Measurements from ENCODE around the gene TMEM266. TPM values are rescaled to one million over a fixed set of nuclear protein-coding genes. Genes with fewer than 3 reads are reported as not detected.
A peak's percentile ranks its signal among the peaks of the same experiment; 100 is the strongest.
"Not testable (repeated sequence)": the region's sequence is repeated elsewhere in the genome, so short reads cannot be mapped to it uniquely, and the experiment has no call there.

TMEM266 gene, protein sequence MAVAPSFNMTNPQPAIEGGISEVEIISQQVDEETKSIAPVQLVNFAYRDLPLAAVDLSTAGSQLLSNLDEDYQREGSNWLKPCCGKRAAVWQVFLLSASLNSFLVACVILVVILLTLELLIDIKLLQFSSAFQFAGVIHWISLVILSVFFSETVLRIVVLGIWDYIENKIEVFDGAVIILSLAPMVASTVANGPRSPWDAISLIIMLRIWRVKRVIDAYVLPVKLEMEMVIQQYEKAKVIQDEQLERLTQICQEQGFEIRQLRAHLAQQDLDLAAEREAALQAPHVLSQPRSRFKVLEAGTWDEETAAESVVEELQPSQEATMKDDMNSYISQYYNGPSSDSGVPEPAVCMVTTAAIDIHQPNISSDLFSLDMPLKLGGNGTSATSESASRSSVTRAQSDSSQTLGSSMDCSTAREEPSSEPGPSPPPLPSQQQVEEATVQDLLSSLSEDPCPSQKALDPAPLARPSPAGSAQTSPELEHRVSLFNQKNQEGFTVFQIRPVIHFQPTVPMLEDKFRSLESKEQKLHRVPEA
- not detected in 2 replicates for total RNA-seq

DNA sequence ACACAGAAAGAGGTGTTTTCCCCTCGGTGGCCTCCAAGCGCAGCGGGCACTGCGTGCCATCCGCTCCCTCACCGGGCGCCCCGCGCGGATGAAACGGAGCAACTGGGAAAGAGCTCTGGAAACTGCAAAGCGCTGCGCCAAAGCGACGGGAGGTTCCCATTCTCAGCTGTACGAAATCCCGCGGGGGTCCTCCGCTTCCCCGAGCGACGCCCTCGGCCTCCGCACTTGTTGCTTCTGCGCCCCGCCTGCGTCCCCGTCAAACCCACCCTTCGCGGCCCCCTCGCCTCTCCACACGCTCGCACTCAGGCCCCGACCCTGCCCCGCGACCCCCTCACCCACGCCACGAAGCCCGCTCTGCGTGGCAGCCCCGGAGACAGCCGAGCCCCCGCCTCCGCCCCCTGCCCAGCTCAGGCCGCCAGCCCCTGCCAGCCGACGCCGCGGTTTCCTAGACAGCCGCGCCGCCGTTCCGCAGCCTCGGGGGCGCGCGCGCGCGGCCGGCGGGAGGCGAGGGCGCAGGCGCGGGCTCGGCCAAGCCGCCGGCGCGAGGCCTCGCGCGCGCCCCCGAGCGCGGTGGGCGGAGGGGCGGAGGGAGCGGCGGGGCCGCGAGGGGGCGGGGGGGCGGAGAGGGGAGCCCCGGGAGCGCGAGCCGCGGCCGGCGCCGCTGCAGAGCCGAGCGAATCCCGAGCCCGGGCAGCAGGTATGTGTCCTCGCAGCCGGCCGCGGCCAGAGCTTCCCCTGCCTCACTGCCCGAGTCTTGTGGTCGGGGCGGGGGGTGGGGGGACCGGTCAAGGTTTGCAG is at the start of gene TMEM266:
Gene TMEM266 (plus strand): TSS at position 666 of the 798 bp plus-strand sequence. CDS start 74,279 bp downstream, outside the sequence.
- peak; percentile 17 to 46 for DNase-seq (ENCODE audit: low read depth in 2 of 2)

DNA sequence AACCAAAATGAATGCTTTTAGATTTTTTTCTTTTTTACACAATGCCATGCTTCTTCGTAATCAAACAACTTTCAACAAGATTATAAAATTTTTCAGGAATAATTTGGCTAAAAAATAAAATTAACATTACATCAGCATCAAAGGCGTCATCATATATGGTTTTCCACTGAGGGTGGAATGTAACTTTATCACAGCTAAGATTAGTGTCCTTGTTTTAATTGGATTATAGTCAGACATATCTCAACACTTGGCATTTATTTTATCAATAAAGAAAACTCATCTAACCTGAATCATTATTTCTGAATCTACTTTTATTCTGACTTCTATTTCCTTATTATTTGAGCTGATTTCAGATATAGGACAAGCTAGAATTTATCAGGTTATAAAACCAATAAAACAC is 49.2 kb upstream of the TMEM266 start:
- no peak for DNase-seq (ENCODE audit: low read depth in 2 of 2)

DNA sequence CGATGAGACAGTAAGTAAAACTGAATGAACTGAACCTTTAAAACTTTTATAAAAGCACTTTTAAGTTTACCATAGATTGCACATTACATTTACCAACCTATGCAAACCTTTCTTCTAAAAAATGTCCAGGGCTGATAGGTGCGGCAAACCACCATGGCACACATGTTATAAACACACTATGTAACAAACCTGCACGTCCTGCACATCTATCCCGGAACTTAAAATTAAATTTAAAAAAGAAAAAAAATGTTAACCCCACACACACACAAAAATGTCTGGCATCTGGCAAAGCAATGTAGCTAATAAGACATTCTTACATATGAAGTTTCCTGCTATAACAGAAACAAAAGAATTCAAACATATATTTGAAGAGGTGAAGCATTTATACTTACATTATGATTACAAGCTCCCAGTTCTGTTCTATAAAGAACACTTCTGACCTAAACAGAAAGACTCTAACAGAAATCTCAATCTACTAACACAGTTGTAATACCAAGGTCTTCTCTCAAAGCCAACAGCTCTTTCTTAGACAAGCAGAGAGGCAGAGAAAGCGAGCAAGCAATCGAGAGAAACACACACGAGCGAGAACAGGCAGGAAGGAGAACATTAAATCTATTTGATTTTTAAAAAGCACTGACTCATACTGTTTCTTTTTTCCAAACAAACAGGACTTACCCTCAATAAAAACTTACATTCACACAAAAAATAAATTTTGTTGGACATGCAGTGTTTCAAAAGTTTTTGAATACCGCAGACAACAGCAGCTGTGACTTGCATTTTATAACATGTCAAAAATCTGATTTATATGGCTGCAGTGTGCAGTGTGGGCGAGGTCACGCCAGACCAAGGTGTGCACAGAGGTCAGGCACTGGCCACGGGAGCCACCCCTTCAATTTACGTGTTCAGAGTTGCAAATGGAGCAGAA is 47.9 kb upstream of the TMEM266 start, which contains the start of gene NRG4:
Gene NRG4 (minus strand): TSS at position 798 of the 925 bp plus-strand sequence. CDS start 1,194 bp downstream, outside the sequence.
- DNase-seq (ENCODE audit: low read depth in 2 of 2): no peak

DNA sequence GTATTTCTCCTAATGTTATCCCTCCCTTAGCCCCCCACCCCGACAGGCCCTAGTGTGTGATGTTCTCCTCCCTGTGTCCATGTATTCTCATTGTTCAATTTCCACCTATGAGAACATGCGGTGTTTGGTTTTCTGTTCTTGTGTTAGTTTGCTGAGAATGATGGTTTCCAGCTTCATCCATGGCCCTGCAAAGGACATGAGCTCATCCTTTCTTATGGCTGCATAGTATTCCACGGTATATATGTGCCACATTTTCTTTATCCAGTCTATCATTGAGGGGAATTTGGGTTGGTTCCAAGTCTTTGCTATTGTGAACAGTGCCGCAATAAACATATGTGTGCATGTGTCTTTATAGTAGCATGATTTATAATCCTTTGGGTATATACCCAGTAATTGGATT is 46.3 kb upstream of the TMEM266 start:
- DNase-seq (ENCODE audit: low read depth in 2 of 2): not testable (repeated sequence)

DNA sequence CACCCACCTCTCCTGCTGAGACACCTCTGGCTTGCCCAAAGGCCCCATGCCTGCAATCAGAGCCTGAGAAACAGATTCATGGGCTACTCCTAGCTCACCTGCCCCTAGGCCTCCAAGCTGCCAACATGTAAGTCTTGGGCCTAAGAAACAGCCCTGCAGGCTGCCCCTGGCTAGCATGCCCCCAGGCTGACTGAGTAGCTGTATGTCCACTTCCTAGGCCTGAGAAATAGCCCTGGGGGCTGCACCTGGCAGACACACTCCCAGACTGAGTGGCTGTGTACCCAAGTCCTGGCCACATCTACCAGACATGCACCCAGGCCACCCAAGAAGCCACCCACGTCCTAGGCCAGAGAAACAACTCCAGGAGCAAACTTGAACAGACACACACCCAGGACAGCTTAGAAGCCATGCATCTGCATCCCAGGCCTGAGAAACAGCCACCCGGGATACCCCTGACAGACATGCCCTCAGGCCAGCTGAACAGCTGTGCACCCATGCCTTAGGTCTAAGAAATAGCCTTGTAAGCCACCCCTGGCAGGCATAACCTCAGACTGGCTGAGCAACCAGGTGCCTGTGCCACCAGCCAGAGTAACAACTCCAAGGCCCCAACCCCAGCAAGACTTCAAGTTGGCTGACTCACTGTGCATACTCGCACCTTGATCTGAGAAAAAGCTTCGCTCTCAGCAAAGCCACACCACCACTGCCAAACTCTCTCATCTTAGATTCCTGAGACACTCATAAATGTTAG is 35.6 kb upstream of the TMEM266 start:
- DNase-seq (ENCODE audit: low read depth in 2 of 2): no peak

DNA sequence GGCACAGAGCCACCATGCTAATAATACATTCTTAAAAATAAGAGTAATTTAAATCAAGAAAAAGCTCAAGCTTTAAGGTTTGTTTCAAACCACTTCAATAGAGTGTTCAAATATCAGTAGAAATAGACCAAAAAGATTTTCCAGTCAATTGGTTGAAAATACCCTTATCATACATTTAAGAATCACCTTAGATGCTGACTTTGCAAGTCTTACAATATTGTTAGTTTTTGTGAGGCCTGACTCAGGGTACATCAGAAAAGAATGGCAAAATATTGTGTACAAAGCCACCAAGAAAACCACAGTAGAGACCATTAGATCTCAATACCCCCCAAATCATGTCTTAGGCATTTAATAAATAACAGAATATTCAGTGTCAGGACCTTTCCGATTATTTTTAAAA is 27.7 kb upstream of the TMEM266 start:
- DNase-seq (ENCODE audit: low read depth in 2 of 2): no peak

DNA sequence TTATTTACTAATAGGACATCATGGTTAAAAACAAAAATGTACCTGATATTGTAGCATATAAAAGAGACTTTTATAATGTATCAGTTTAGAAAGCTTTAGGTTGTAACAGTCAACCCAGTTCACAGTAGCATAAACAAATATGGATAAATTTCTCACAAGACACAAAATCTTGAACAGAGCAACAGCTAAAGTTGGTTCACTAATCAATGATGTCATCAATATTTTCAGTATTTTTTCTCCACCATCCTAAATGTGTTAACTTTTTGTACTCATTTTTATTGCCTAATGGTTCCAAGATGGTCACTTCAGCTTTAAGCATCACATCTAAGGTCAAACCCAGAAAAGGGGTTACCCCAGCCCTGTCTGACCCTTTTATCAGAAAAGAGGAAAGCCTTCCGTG is 26.3 kb upstream of the TMEM266 start:
- DNase-seq (ENCODE audit: low read depth in 2 of 2): no peak

DNA sequence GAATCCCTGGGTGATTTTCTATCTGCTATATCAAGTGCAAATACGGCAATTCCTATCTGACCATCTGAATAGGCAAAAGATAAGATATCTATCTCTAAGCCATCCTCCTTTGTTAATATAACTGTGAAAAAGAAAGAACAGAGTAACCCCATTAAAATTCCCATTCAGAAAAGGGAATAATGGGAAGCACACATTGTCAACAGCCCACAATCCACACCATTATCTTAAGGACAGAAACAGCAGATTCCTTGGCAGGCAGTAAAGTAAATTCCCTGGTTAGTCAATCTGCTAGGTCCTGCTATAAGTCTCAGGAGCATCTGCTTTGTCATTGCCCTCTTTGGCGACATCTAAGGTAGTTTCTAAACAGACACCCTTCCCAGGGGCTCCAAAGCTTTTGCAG is 25.7 kb upstream of the TMEM266 start:
- DNase-seq (ENCODE audit: low read depth in 2 of 2): no peak

DNA sequence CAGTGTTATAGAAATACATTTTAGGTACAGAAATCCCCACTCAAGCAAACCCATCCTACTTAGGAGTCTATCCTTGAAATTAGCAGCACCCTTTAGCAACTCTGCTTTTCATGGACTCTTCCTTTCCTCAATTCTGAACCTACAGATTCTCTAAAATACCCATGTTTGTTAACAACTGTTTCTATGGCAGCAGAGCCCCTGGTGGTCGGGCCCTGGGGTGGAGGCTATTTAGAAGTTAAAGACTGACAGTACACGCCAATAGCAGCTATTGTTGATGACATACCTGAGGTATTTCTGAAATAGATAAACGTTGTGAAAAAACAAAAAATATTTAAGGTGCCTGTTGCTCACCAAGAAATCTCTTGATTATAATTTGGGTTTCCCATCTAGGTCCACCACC is 24.2 kb upstream of the TMEM266 start:
- no peak for DNase-seq (ENCODE audit: low read depth in 2 of 2)

DNA sequence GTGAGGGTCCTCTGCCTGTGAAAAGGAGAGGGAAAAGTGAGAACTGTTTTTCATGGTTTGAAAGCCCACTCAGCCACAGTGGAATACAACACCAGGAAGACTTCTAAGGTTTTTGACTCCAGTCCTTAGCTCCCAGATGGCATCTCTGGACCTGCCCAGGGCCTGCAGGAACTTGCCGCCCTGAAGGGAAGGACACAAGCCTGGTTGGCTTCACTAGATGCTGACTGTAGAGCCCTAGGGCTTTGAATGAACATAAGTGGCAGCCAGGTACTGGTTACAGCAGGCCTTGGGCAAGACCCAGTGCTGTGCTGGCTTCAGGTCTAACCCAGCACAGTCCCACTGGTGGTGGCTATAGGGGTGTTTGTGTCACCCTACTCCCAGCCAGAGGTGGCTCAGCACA is 21.3 kb upstream of the TMEM266 start:
- DNase-seq (ENCODE audit: low read depth in 2 of 2): no peak

DNA sequence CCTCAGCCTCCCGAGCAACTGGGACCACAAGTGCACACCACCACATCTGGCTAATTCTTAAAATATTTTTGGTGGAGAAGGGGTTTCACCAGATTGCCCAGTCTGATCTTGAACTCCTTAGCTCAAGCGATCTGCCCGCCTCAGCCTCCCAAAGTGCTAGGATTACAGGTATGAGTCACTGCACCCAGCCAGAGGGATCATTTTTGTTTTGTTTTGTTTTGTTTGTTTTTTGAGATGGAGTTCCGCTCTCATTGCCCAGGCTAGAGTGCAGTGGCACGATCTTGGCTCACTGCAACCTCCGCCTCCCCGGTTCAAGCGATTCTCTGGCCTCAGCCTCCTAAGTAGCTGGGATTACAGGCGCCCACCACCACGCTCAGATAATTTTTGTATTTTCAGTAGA is 5.6 kb upstream of the TMEM266 start:
- not testable (repeated sequence) for DNase-seq (ENCODE audit: low read depth in 2 of 2)

DNA sequence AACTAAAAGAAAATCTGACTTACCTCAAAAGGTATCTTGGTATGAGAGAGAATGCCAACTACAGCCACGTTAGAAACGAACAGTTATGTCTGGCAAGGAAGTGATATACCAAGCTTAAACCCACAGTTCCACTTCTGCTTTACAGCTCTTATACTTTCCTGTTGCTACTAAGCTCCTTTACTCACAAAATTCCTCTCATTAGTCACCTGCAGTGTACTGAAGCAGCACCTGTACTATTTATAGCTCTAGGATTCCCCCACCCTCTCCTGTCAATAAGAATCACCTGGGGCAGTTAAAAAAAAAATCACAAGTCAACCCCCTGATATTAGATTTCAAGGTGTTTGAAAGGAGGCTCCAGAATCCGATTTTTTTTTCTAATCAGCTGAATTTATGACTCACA is 2.9 kb upstream of the TMEM266 start:
- no peak for DNase-seq (ENCODE audit: low read depth in 2 of 2)

DNA sequence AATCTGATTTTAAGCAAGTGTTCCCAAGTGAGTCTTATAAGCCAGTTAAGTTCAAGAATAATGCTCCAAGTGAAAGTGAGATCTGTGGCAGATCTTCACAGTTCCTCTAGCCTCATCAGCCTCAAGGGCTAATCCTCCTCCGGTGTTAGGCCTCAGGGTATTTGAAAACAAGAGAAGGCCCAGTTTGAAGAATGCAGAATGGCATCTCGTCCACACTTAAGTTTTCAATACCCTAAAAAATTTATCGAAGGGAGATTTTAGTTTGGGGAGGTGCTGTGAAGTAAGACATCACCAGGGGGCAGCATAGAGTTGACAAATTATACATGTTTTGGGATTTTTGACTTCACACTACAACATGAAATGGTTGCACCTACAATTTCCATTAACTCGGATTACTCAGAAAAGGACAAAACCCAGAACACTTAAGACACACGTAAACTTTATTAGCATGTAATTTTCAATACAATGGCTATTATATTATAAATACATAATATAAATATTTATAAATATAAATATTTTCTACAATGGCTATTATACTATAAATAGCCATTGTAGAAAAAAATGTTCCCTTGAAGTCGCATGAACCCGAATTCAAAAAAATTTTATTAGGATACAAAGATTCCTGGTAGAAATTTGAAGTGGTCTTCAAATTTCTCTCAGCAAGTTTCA is 2.3 kb upstream of the TMEM266 start:
- peak; percentile 44 to 57 for DNase-seq (ENCODE audit: low read depth in 2 of 2)

DNA sequence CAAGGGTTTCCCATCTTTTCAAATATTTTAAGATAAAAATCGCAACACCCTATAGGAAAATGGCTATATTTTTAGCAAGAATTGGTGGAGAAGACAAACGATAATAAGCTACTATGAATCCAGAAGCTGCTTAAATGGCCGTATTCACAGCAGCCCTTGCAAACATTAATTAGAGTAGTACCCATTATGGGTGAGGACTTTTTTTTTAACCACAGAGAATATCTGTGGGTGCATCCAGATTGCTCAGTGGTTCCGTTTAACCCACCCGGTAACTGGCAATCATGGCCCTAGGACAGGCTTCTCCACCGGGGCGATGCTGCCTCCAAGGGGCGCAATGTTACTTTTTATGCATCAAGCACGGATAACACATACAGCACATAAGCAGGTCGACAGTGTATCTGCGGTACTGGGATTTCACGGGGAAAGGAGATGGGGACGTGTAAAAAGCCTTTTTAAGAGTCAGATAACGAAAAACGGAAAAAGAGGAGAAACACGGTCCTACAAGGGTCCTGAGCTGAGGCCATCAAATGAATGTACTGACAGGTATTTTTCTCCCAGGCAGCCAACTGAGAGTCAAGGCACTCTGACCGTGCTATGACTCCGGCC is 968 bp upstream of the TMEM266 start:
- peak; percentile 17 to 34 for DNase-seq (ENCODE audit: low read depth in 2 of 2)

DNA sequence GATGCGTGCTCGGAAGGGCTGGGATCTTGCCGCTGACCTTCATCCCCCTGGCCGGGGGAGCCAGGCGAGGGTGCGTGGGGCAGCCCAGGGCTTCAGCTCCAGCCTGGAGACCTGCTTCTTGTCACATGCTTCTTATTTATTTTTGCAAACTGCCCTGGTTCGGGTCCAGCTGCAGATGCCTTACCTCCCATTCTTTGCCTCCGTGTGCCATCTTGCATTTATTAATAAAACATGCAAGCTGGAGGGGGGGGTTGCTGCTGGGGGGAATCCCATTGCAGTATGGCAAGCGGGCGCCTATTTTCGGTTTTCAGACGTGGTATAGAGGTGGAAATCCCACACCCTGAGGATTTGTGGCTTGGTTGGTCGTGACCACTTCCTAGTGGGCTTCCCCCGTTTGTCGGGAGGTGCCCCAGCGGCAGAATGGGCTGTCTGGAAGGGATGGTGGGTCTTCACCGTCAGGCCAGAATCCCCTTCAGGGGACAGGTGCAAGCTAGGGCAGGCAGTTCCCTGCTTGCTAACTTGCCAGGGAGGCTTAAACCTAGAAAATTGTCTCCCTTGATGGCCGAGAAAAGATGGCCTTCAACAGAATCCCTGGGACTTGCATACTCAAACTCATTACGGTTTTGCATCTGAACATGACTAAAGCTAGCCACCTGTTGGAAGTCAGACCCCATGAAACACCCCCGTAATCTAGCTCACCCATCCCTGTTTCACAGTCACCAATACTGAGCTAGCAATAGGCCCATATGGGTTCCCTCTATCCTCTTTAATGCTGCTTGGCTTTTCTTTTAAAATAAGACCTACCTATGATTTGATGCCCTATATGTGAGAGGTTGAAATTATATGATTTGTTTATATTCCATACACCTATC is 569 bp downstream of the TMEM266 start:
- no peak for DNase-seq (ENCODE audit: low read depth in 2 of 2)

DNA sequence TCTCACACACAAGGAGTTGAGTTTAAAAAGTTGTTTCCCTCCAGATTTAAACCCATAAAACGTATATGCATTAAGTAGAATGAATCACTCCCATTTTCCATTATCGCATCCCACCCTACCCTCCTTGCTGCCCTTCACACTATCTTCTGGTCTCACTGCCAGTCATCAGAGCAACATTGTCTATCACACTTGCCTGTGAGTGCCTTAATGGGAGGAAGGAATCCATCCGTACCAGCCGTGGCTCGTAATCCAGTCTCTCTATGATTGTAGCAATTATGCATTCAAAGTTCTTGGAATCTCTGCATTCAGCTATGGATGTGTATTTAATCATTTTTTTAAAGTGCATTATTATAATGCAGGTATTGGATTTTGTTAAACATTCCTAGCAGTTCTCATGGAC is 1.9 kb downstream of the TMEM266 start:
- DNase-seq (ENCODE audit: low read depth in 2 of 2): no peak

DNA sequence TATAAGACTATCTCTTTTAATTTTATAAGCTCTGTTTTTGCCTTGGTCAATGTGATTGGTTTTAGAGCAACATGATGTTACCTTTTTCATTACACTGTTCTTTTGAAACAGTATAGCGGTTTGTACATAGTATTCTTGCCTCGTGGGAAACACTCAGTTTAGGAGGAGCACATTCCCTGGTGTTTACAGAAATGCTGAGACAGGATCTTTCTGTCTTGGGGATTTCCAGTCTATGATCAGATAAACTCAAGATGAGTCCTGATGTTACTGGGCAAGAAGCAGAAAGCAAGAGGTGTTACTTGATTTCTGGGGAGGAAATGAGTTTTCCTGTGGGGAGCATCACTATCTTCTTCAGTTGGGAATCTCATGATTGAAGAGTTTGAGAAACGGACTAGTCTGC is 2.5 kb downstream of the TMEM266 start:
- no peak for DNase-seq (ENCODE audit: low read depth in 2 of 2)

DNA sequence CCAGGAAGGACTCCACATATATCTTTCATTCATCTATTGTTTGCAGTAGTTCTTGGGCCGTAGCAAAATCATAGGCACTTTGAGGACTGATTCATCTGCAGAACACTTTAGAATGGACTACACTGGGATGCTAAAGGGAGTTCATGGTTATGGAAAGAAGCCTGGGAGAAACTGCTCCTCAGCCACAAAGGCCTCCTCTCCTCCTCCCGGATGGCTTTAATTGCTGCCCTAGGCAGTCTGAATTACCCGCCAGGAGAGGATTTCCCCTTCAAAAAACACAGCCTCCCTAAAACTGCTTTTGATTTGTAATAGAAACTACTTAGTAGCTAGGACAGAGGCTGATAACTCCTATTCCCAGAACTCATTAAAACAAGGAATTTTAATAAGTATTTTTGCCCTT is 4.6 kb downstream of the TMEM266 start:
- DNase-seq (ENCODE audit: low read depth in 2 of 2): no peak

DNA sequence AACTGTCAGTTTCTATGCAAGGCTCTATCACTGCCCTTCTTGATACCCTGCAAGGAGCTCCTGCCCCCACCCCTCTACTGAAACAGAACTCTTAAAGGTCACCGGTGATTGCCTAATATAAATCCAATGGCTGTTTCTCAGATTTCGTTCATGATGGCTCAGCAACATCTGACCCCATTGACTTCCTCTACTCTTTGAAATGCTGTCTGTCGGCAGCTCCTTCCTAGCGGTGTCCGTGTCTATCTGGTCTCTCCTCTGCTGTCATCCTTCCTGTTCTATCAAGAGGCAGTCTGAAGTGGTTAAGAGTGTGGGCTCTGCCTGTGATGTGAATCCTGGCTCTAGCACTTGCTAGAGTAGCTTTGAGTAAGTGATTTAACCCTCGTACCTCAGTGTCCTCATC is 5.5 kb downstream of the TMEM266 start:
- no peak for DNase-seq (ENCODE audit: low read depth in 2 of 2)

Data from lung microvascular endothelial cell (primary cell).